Osteocyte (in vitro differentiated cells): ENCODE measurements around the gene MID1IP1. TPM values are rescaled to one million over a fixed set of nuclear protein-coding genes. Genes with fewer than 3 reads are reported as not detected.

Experiments
- DNase-seq: peaks from one replicate; pipeline ENCODE4 v3.0.0; 2021; ENCODE audit warnings: mixed read lengths; ENCODE audit not compliant: unreplicated experiment; ENCODE audit errors: extremely low spot score
- H3K27ac Mint-ChIP-seq: one replicate; pipeline ENCODE4 v1.8.0; 2021; ENCODE audit warnings: mild to moderate bottlenecking, mixed read lengths; ENCODE audit not compliant: unreplicated experiment
- H3K27me3 Mint-ChIP-seq: one replicate; pipeline ENCODE4 v1.8.0; 2021; ENCODE audit warnings: mixed read lengths; ENCODE audit not compliant: unreplicated experiment
- H3K36me3 Mint-ChIP-seq: one replicate; pipeline ENCODE4 v1.8.0; 2021; ENCODE audit warnings: mixed read lengths; ENCODE audit not compliant: unreplicated experiment
- H3K4me1 Mint-ChIP-seq: one replicate; pipeline ENCODE4 v1.8.0; 2021; ENCODE audit warnings: mixed read lengths; ENCODE audit not compliant: unreplicated experiment
- H3K4me3 Mint-ChIP-seq: one replicate; pipeline ENCODE4 v1.8.0; 2021; ENCODE audit warnings: mild to moderate bottlenecking, moderate library complexity, mixed read lengths; ENCODE audit not compliant: unreplicated experiment
- H3K9me3 Mint-ChIP-seq: one replicate; pipeline ENCODE4 v1.8.0; 2021; ENCODE audit warnings: mixed read lengths; ENCODE audit not compliant: unreplicated experiment
- total RNA-seq: library from RNA; stranded (reverse); gene quantifications from 2 replicates; pipeline ENCODE4 v1.2.1, GENCODE V29; 2021
- TF ChIP-seq, protein P1 (sequence below): fragments of 200-600 bp; sonication (generic); IDR thresholded peaks from 2 replicates; pipeline ENCODE4 v1.5.0; 2021; ENCODE audit warnings: antibody characterized with exemption, mild to moderate bottlenecking, moderate library complexity

MID1IP1 gene
- total RNA-seq, 1 donor from 2014 or later: 25.6 TPM

DNA sequence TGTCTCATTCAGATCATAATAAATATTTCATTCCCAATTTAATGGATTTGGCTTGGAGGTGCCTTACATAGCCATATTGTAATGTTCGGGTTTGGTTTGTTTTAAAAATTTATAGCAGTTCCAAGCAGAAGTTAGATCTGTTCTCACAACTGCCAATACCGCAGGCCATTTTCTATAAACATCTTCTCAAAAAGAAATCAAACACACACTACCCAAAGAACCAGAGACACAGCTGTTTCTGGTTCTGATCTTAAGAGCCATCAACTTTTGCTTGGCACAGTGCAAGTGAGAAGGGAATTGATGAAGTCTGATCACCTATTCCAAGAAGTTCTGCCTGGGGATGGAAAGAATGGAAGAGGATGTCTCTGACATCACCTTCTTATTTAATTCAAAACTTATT is 22.9 kb downstream of the MID1IP1 start:
- H3K36me3 Mint-ChIP-seq: no peaks in the 10 kb centered on the region
- no peak for DNase-seq
- H3K9me3 Mint-ChIP-seq: peaks cover 5% of the 10 kb centered on the region
- TF ChIP-seq, protein P1, sequence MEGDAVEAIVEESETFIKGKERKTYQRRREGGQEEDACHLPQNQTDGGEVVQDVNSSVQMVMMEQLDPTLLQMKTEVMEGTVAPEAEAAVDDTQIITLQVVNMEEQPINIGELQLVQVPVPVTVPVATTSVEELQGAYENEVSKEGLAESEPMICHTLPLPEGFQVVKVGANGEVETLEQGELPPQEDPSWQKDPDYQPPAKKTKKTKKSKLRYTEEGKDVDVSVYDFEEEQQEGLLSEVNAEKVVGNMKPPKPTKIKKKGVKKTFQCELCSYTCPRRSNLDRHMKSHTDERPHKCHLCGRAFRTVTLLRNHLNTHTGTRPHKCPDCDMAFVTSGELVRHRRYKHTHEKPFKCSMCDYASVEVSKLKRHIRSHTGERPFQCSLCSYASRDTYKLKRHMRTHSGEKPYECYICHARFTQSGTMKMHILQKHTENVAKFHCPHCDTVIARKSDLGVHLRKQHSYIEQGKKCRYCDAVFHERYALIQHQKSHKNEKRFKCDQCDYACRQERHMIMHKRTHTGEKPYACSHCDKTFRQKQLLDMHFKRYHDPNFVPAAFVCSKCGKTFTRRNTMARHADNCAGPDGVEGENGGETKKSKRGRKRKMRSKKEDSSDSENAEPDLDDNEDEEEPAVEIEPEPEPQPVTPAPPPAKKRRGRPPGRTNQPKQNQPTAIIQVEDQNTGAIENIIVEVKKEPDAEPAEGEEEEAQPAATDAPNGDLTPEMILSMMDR: no peak
- H3K4me1 Mint-ChIP-seq: no peaks in the 10 kb centered on the region
- no peak overlapping the region for H3K4me3 Mint-ChIP-seq
- H3K27ac Mint-ChIP-seq: no peak overlapping the region
- no peaks in the 10 kb centered on the region for H3K27me3 Mint-ChIP-seq

DNA sequence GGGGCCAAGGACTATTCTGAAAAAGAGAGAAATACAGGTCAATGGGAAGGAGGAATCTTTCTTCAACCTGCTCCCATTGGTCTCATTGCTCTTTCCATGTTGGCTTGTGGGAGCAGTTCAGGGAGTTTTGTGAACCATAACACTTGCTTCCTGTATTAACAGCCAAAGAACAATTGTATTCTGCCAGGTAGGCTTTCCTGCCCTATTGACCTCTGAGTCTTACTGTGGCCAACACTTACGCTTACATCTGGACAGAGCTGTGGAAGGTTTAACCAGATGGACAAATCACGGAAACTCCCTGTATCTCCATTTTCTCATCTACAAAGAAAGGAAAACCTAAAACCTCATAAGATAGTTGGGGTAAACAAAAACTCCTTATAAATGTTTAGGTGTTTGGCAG is 30.7 kb downstream of the MID1IP1 start:
- TF ChIP-seq, protein P1: no peak
- H3K4me1 Mint-ChIP-seq: no peaks in the 10 kb centered on the region
- H3K27ac Mint-ChIP-seq: no peak overlapping the region
- H3K4me3 Mint-ChIP-seq: no peak overlapping the region
- no peaks in the 10 kb centered on the region for H3K36me3 Mint-ChIP-seq
- no peak for DNase-seq
- no peaks in the 10 kb centered on the region for H3K27me3 Mint-ChIP-seq
- H3K9me3 Mint-ChIP-seq: peaks cover 4% of the 10 kb centered on the region

DNA sequence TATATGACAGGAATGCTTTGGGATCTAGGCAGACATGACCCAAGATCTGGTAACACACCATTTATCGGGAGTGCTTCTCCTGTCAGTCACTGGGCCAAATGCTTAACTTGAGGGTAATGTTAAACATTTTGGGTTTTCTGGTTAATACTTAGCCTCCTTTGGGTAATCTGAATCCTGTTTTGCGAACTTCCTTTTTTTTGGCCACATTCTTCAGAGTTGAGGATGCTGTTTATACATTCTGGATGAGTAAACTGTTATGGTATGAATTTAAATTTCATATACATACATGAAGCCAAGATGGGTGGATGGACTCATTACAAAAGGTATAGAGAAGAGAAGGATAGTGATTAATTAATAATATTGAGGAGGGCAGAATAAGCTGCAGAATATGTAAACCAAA is 36.1 kb downstream of the MID1IP1 start:
- H3K9me3 Mint-ChIP-seq: peaks cover 10% of the 10 kb centered on the region
- no peaks in the 10 kb centered on the region for H3K36me3 Mint-ChIP-seq
- H3K27ac Mint-ChIP-seq: no peak overlapping the region
- no peak overlapping the region for H3K4me3 Mint-ChIP-seq
- no peak for DNase-seq
- TF ChIP-seq, protein P1: no peak
- H3K27me3 Mint-ChIP-seq: peaks cover 3% of the 10 kb centered on the region
- H3K4me1 Mint-ChIP-seq: no peaks in the 10 kb centered on the region

- Mint-ChIP-seq H3K27ac (no peak overlapping the region), H3K4me1 (no peaks in the 10 kb centered on the region), H3K36me3 (no peaks in the 10 kb centered on the region), H3K4me3 (no peak overlapping the region), H3K27me3 (peaks cover 3% of the 10 kb centered on the region), H3K9me3 (peaks cover 14% of the 10 kb centered on the region)
- DNase-seq: no peak
- TF ChIP-seq, protein P1: no peak
These were observed 38.0 kb downstream of the MID1IP1 start for GRCh38 chrX:38839277-38839676.

- no peak for DNase-seq
- no peak overlapping the region for H3K4me3 Mint-ChIP-seq
- no peak overlapping the region for H3K27ac Mint-ChIP-seq
- peaks cover 3% of the 10 kb centered on the region for H3K27me3 Mint-ChIP-seq
- no peaks in the 10 kb centered on the region for H3K4me1 Mint-ChIP-seq
- no peaks in the 10 kb centered on the region for H3K36me3 Mint-ChIP-seq
- TF ChIP-seq, protein P1: no peak
- peaks cover 14% of the 10 kb centered on the region for H3K9me3 Mint-ChIP-seq
These were observed 38.7 kb downstream of the MID1IP1 start for GRCh38 chrX:38839944-38840343.
